Fibroblast of skin of left biceps (primary cell): ENCODE results near the gene USE1.

Source experiments
- DNase-seq, 2 experiments: peaks; one replicate each; pipeline ENCODE4 v3.0.0-alpha.2; 2013; ENCODE audit warnings: low read depth in 2 of 2

USE1 gene

GRCh38 chr19:17235971-17236777, 21.0 kb downstream of the USE1 start:
- DNase-seq: no peak

- no peak for DNase-seq
These were observed 21.8 kb downstream of the USE1 start for GRCh38 chr19:17236811-17237543.

GRCh38 chr19:17237747-17238706, 22.9 kb downstream of the USE1 start:
- no peak for DNase-seq

- no peak for DNase-seq
These were observed 25.1 kb downstream of the USE1 start for GRCh38 chr19:17240062-17240752.

GRCh38 chr19:17240826-17241399, 25.8 kb downstream of the USE1 start:
- no peak for DNase-seq

GRCh38 chr19:17242431-17243208, 27.5 kb downstream of the USE1 start:
- no peak for DNase-seq

- DNase-seq: no peak
These were observed 28.2 kb downstream of the USE1 start for GRCh38 chr19:17243211-17243829.

- DNase-seq: no peak
These were observed 28.9 kb downstream of the USE1 start for GRCh38 chr19:17243830-17244617.

- DNase-seq: no peak
These were observed 29.7 kb downstream of the USE1 start for GRCh38 chr19:17244618-17245534.

- no peak for DNase-seq
These were observed 30.4 kb downstream of the USE1 start, which contains the start of gene NR2F6 for GRCh38 chr19:17245535-17245984. TSS of gene NR2F6 (minus strand) at chr19:17245919. CDS start at chr19:17245220, 699 bp downstream.

GRCh38 chr19:17246681-17247425, 31.7 kb downstream of the USE1 start:
- DNase-seq: no peak

- DNase-seq: no peak
These were observed 33.0 kb downstream of the USE1 start for GRCh38 chr19:17248011-17248776.

GRCh38 chr19:17249887-17250548, 34.9 kb downstream of the USE1 start:
- no peak for DNase-seq

GRCh38 chr19:17254636-17255035, 39.5 kb downstream of the USE1 start:
- no peak for DNase-seq

- DNase-seq: no peak
These were observed 40.0 kb downstream of the USE1 start for GRCh38 chr19:17255150-17255621.
